ENCODE results near the gene ERF.
A peak's percentile ranks its signal among the peaks of the same experiment; 100 is the strongest.

Gene ERF

DNA sequence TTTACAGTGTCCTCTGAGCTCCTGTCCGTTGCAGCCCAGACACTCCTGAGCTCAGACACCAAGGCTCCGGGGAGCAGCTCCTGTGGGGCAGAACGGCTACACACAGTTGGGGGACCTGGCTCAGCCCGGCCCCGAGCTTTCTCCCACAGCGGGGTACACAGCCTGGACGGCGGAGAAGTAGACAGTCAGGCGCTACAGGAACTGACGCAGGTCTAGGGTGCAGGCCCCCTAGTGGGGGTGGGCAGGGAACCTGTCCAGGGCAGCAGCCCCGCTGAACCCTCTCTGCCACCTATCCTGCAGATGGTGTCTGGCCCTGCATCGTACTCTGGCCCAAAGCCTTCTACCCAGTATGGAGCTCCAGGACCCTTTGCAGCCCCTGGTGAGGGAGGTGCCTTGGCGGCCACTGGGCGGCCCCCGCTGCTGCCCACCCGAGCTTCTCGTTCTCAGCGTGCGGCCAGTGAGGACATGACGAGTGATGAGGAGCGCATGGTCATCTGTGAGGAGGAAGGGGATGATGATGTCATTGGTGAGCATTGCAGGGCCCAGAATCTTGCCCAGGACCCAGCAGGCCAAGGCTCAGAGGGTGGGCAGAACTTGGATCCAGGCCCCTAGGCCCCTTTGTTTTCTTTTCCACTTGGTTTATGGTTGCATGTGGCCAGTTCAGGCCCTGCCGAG lies 34.1 kb upstream of the ERF start:
- WGBS, 2 donors (ENCODE audit: extremely low coverage in 2 of 2, insufficient read length in 2 of 2, insufficient replicate concordance in 1 of 2) = no CpG with 5 or more reads among the region's 22 CpGs
- Histone ChIP-seq H3K4me3 (ENCODE audit: low read length in 2 of 2) (no peak overlapping the region), H2BK12ac (ENCODE audit: low read length) (no peak overlapping the region), H2BK5ac (ENCODE audit: low read length) (peak overlapping the region; percentile 75), H4K91ac (ENCODE audit: low read depth, low read length, poor library complexity) (no peak overlapping the region), H3K27me3 (ENCODE audit: control insufficient read depth in 3 of 3, insufficient read depth in 3 of 3, low read depth in 1 of 3, low read length in 3 of 3) (peaks cover 0 to 2% (median 0%) of the 10 kb centered on the region in 3 experiments), H2AFZ (ENCODE audit: low read length) (no peak overlapping the region), H3K23ac (ENCODE audit: low read depth, low read length, poor library complexity) (peak overlapping the region; percentile 25), H3K79me1 (ENCODE audit: low read depth, low read length) (peaks cover 31% of the 10 kb centered on the region), H3K36me3 (replicated peaks in 1 of 2; ENCODE audit: control insufficient read depth in 2 of 2, insufficient read depth in 2 of 2, low read length in 2 of 2) (peaks cover 74 to 86% of the 10 kb centered on the region in 2 donors), H3K14ac (ENCODE audit: low read length) (no peak overlapping the region), H3K27ac (replicated peaks; ENCODE audit: low read length) (no peak overlapping the region), H3K4me2 (ENCODE audit: insufficient read depth, low read length, poor library complexity, severe bottlenecking) (no peak overlapping the region), H3K9ac (ENCODE audit: low read depth, low read length, poor library complexity) (peak overlapping the region; percentile 44), H4K8ac (ENCODE audit: low read depth, low read length) (no peak overlapping the region), H2BK15ac (ENCODE audit: low read length) (no peak overlapping the region), H3K18ac (ENCODE audit: low read length) (no peak overlapping the region), H3K9me3 (replicated peaks in 1 of 2; ENCODE audit: control insufficient read depth in 2 of 2, insufficient read depth in 1 of 2, low read depth in 1 of 2, low read length in 2 of 2) (peaks cover 0 to 2% of the 10 kb centered on the region in 2 donors), H2AK5ac (ENCODE audit: low read depth, low read length) (no peak overlapping the region), H3K4me1 (ENCODE audit: control insufficient read depth in 2 of 2, insufficient read depth in 1 of 2, low read depth in 1 of 2, low read length in 2 of 2) (peaks cover 14% of the 10 kb centered on the region in 2 donors), H2BK120ac (ENCODE audit: low read depth, low read length) (no peak overlapping the region), H3K4ac (ENCODE audit: low read length) (no peak overlapping the region)
- no peak for DNase-seq (ENCODE audit: low spot score)

DNA sequence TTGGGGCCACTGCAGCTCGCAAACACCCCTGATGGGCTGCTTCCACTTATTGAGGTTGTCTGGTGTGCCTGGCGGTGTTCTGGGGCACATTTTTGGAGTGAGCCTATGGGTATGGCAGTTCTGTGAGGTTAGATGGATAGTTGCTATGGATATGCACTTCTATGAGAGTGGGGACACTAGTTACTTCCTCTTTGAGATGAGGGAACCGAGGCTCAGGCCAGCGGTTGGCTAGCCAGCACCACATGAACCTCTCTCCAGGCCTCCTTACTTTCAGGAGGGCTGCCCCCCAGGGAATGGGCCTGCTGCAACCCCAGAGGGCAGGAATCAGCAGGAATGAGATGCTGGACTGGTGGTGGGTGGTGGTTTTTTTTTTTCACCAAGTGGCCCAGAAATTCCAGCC lies 33.5 kb upstream of the ERF start:
- Histone ChIP-seq H3K4ac (ENCODE audit: low read length) (no peak overlapping the region), H3K4me1 (ENCODE audit: control insufficient read depth in 2 of 2, insufficient read depth in 1 of 2, low read depth in 1 of 2, low read length in 2 of 2) (peaks cover 15% of the 10 kb centered on the region in 2 donors), H3K27me3 (ENCODE audit: control insufficient read depth in 3 of 3, insufficient read depth in 3 of 3, low read depth in 1 of 3, low read length in 3 of 3) (peaks cover 0 to 2% (median 0%) of the 10 kb centered on the region in 3 experiments), H3K4me2 (ENCODE audit: insufficient read depth, low read length, poor library complexity, severe bottlenecking) (no peak overlapping the region), H4K8ac (ENCODE audit: low read depth, low read length) (no peak overlapping the region), H4K91ac (ENCODE audit: low read depth, low read length, poor library complexity) (no peak overlapping the region), H3K23ac (ENCODE audit: low read depth, low read length, poor library complexity) (peak overlapping the region; percentile 14), H3K9me3 (replicated peaks in 1 of 2; ENCODE audit: control insufficient read depth in 2 of 2, insufficient read depth in 1 of 2, low read depth in 1 of 2, low read length in 2 of 2) (peaks cover 0 to 2% of the 10 kb centered on the region in 2 donors), H2AFZ (ENCODE audit: low read length) (no peak overlapping the region), H2BK5ac (ENCODE audit: low read length) (no peak overlapping the region), H2BK120ac (ENCODE audit: low read depth, low read length) (no peak overlapping the region), H3K4me3 (ENCODE audit: low read length in 2 of 2) (no peak overlapping the region), H3K79me1 (ENCODE audit: low read depth, low read length) (peaks cover 30% of the 10 kb centered on the region), H3K18ac (ENCODE audit: low read length) (no peak overlapping the region), H3K9ac (ENCODE audit: low read depth, low read length, poor library complexity) (no peak overlapping the region), H2BK15ac (ENCODE audit: low read length) (no peak overlapping the region), H3K36me3 (replicated peaks in 1 of 2; ENCODE audit: control insufficient read depth in 2 of 2, insufficient read depth in 2 of 2, low read length in 2 of 2) (peaks cover 70 to 80% of the 10 kb centered on the region in 2 donors), H2BK12ac (ENCODE audit: low read length) (no peak overlapping the region), H2AK5ac (ENCODE audit: low read depth, low read length) (no peak overlapping the region), H3K14ac (ENCODE audit: low read length) (no peak overlapping the region), H3K27ac (replicated peaks; ENCODE audit: low read length) (no peak overlapping the region)
- WGBS, 2 donors (ENCODE audit: extremely low coverage in 2 of 2, insufficient read length in 2 of 2, insufficient replicate concordance in 1 of 2) = no CpG with 5 or more reads among the region's 4 CpGs
- no peak for DNase-seq (ENCODE audit: low spot score)

DNA sequence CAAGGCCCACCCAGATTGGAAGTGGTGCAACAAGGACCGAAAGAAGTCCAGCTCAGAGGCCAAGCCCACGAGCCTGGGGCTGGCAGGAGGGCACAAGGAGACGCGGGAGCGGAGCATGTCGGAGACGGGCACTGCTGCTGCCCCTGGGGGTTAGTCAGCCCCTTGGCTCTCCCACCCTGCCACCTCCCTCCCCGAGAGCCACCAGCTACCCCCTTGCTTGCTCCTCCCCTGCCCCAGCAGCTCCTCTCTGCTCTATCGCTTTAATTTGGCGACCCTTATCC lies 32.8 kb upstream of the ERF start:
- no peak overlapping the region for H2BK15ac ChIP-seq (ENCODE audit: low read length)
- H2BK5ac ChIP-seq (ENCODE audit: low read length) = no peak overlapping the region
- no peak overlapping the region for H4K91ac ChIP-seq (ENCODE audit: low read depth, low read length, poor library complexity)
- H3K79me1 ChIP-seq (ENCODE audit: low read depth, low read length) = peaks cover 35% of the 10 kb centered on the region
- no peak overlapping the region for H2AK5ac ChIP-seq (ENCODE audit: low read depth, low read length)
- H2BK12ac ChIP-seq (ENCODE audit: low read length) = no peak overlapping the region
- no peak overlapping the region for H2BK120ac ChIP-seq (ENCODE audit: low read depth, low read length)
- H3K27ac ChIP-seq (replicated peaks; ENCODE audit: low read length) = no peak overlapping the region
- no peak overlapping the region for H3K18ac ChIP-seq (ENCODE audit: low read length)
- H3K9me3 ChIP-seq (replicated peaks in 1 of 2; ENCODE audit: control insufficient read depth in 2 of 2, insufficient read depth in 1 of 2, low read depth in 1 of 2, low read length in 2 of 2) = peaks cover 0 to 2% of the 10 kb centered on the region in 2 donors
- no peak overlapping the region for H3K4ac ChIP-seq (ENCODE audit: low read length)
- H3K36me3 ChIP-seq (replicated peaks in 1 of 2; ENCODE audit: control insufficient read depth in 2 of 2, insufficient read depth in 2 of 2, low read length in 2 of 2) = peaks cover 64 to 74% of the 10 kb centered on the region in 2 donors
- H3K27me3 ChIP-seq (ENCODE audit: control insufficient read depth in 3 of 3, insufficient read depth in 3 of 3, low read depth in 1 of 3, low read length in 3 of 3) = peaks cover 0 to 2% (median 0%) of the 10 kb centered on the region in 3 experiments
- no CpG with 5 or more reads among the region's 10 CpGs for WGBS, 2 donors (ENCODE audit: extremely low coverage in 2 of 2, insufficient read length in 2 of 2, insufficient replicate concordance in 1 of 2)
- H3K4me1 ChIP-seq (ENCODE audit: control insufficient read depth in 2 of 2, insufficient read depth in 1 of 2, low read depth in 1 of 2, low read length in 2 of 2) = peaks cover 21% of the 10 kb centered on the region in 2 donors
- no peak overlapping the region for H4K8ac ChIP-seq (ENCODE audit: low read depth, low read length)
- no peak overlapping the region for H3K4me2 ChIP-seq (ENCODE audit: insufficient read depth, low read length, poor library complexity, severe bottlenecking)
- H2AFZ ChIP-seq (ENCODE audit: low read length) = no peak overlapping the region
- H3K4me3 ChIP-seq (ENCODE audit: low read length in 2 of 2) = no peak overlapping the region
- no peak for DNase-seq (ENCODE audit: low spot score)
- H3K9ac ChIP-seq (ENCODE audit: low read depth, low read length, poor library complexity) = no peak overlapping the region
- no peak overlapping the region for H3K23ac ChIP-seq (ENCODE audit: low read depth, low read length, poor library complexity)
- no peak overlapping the region for H3K14ac ChIP-seq (ENCODE audit: low read length)

DNA sequence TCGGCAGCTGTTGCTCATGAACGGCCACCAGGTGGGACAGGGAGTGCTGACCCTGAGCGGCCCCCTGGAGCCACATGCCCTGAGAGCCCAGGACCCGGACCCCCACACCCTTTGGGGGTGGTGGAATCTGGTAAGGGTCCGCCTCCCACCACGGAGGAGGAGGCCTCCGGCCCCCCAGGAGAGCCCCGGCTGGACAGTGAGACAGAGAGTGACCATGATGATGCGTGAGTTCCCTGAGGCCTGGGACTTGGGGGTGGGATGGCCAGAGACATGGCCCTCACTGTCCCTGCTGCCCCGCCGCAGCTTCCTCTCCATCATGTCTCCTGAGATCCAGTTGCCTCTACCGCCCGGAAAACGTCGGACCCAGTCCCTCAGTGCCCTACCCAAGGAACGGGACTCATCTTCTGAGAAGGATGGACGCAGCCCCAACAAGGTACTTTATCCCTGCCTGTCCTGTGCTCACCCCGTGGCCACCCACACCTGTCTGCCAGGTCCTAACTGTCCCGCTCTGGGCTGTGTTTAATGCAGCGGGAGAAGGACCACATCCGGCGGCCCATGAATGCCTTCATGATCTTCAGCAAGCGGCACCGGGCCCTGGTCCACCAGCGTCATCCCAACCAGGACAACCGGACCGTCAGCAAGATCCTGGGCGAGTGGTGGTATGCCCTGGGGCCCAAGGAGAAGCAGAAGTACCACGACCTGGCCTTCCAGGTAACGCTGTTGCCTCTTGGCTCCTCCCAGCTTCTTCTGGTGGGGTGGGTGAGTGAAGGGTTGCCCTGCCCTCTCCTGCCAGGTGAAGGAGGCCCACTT lies 32.3 kb upstream of the ERF start:
- Histone ChIP-seq H3K27me3 (ENCODE audit: control insufficient read depth in 3 of 3, insufficient read depth in 3 of 3, low read depth in 1 of 3, low read length in 3 of 3) (peaks cover 0 to 2% (median 0%) of the 10 kb centered on the region in 3 experiments), H3K9me3 (replicated peaks in 1 of 2; ENCODE audit: control insufficient read depth in 2 of 2, insufficient read depth in 1 of 2, low read depth in 1 of 2, low read length in 2 of 2) (peaks cover 0 to 2% of the 10 kb centered on the region in 2 donors), H2BK15ac (ENCODE audit: low read length) (no peak overlapping the region), H4K91ac (ENCODE audit: low read depth, low read length, poor library complexity) (no peak overlapping the region), H2BK12ac (ENCODE audit: low read length) (no peak overlapping the region), H2AK5ac (ENCODE audit: low read depth, low read length) (no peak overlapping the region), H3K27ac (replicated peaks; ENCODE audit: low read length) (no peak overlapping the region), H2BK120ac (ENCODE audit: low read depth, low read length) (no peak overlapping the region), H3K14ac (ENCODE audit: low read length) (no peak overlapping the region), H3K4me3 (ENCODE audit: low read length in 2 of 2) (no peak overlapping the region), H2AFZ (ENCODE audit: low read length) (no peak overlapping the region), H3K4me2 (ENCODE audit: insufficient read depth, low read length, poor library complexity, severe bottlenecking) (no peak overlapping the region), H2BK5ac (ENCODE audit: low read length) (peak overlapping the region; percentile 48), H3K36me3 (replicated peaks in 1 of 2; ENCODE audit: control insufficient read depth in 2 of 2, insufficient read depth in 2 of 2, low read length in 2 of 2) (peaks cover 59 to 68% of the 10 kb centered on the region in 2 donors), H3K79me1 (ENCODE audit: low read depth, low read length) (peaks cover 35% of the 10 kb centered on the region), H4K8ac (ENCODE audit: low read depth, low read length) (peak overlapping the region; percentile 10), H3K4ac (ENCODE audit: low read length) (no peak overlapping the region), H3K18ac (ENCODE audit: low read length) (no peak overlapping the region), H3K23ac (ENCODE audit: low read depth, low read length, poor library complexity) (peak overlapping the region; percentile 8), H3K9ac (ENCODE audit: low read depth, low read length, poor library complexity) (no peak overlapping the region), H3K4me1 (ENCODE audit: control insufficient read depth in 2 of 2, insufficient read depth in 1 of 2, low read depth in 1 of 2, low read length in 2 of 2) (peaks cover 25 to 26% of the 10 kb centered on the region in 2 donors)
- no CpG with 5 or more reads among the region's 30 CpGs for WGBS, 2 donors (ENCODE audit: extremely low coverage in 2 of 2, insufficient read length in 2 of 2, insufficient replicate concordance in 1 of 2)
- DNase-seq (ENCODE audit: low spot score) = no peak

All from neuronal stem cell (in vitro differentiated cells).